ENCODE results near the gene CDH5.

CDH5 gene

DNA sequence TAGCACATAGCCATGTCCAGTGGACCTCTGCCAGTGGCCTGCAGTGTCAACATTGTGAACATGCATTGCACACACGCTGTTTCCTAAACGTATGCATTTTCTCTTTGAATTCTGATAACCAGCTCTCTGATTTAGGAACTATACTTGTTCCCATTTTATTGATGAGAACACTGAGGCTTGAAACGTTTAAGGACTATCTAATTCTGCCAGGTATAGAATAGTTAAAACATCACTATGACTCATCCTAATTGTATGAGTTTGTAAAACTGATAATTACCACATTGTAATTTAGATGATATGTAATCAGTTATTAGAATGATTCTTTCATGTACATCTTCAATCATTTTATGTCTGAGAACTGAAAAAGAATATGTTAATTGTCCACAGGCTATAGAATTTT lies 63.7 kb downstream of the CDH5 start:
- TF ChIP-seq, protein P1, sequence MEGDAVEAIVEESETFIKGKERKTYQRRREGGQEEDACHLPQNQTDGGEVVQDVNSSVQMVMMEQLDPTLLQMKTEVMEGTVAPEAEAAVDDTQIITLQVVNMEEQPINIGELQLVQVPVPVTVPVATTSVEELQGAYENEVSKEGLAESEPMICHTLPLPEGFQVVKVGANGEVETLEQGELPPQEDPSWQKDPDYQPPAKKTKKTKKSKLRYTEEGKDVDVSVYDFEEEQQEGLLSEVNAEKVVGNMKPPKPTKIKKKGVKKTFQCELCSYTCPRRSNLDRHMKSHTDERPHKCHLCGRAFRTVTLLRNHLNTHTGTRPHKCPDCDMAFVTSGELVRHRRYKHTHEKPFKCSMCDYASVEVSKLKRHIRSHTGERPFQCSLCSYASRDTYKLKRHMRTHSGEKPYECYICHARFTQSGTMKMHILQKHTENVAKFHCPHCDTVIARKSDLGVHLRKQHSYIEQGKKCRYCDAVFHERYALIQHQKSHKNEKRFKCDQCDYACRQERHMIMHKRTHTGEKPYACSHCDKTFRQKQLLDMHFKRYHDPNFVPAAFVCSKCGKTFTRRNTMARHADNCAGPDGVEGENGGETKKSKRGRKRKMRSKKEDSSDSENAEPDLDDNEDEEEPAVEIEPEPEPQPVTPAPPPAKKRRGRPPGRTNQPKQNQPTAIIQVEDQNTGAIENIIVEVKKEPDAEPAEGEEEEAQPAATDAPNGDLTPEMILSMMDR (IDR thresholded peaks at IDR 0.05; ENCODE audit: low read depth, low read length), result no peak
- DNase-seq (ENCODE audit: extremely low read depth, low read depth), result no peak

DNA sequence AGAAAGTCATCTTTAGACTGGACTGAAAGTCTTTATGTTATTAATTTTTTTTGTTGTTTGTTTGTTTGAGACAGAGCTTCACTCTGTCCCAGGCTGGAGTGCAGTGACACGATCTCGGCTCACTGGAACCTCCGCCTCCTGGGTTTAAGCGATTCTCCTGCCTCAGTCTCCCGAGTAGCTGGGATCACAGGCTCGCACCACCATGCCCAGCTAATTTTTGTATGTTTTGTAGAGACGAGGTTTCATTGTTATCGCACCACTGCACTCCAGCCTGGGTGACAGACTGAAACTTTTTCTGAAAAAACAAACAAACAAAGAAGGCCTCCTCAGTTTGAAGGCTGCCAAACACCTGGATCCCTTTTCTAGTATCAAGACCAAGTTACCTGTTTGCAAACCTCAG lies 65.3 kb downstream of the CDH5 start:
- DNase-seq (ENCODE audit: extremely low read depth, low read depth), result no peak

GRCh38 chr16:66432429-66432828 lies 65.9 kb downstream of the CDH5 start:
- TF ChIP-seq, protein P1 (IDR thresholded peaks at IDR 0.05; ENCODE audit: low read depth, low read length), result no peak
- DNase-seq (ENCODE audit: extremely low read depth, low read depth), result no peak

More for the DNA sequence above, 65.3 kb downstream of the CDH5 start:
- TF ChIP-seq, protein P1 (IDR thresholded peaks at IDR 0.05; ENCODE audit: low read depth, low read length), result no peak

DNA sequence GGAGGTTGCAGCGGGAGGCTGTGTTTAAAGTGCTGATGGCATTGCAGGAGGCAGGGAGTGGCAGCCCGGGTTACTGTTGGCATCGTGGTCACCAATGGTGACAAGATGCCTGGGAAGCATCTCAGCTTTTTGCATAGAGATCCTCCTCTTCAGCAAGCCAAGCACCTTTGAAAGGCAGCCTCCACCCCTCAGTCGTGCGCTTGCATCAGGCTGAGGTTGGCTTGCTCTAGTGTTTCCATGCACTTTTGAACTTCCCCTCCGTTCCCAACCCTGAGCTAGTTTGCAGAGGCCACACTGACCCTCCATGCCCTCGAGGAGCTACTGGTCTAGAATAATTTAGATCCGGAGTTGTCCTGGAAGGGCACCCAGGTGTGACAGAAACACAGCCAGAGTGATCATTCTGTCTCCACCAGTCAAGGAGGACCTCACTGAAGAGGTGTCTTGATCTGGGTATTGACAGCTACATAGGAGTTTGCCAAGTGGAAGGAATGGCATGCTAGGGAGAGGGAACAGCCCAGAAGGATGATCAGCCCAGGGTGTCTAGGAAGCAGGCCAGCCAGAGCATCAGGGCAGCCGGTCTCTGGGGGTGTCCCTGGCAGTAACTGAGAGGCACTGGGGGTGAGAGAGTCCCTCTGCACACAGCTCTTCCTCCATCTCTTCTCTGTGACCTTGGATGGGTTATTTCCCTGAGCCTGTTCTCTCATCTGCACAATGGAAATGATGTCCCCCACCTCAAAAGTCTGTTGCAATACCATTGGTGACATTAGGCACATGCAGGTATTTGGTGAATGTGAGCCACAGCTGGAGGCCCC lies 68.3 kb downstream of the CDH5 start:
- DNase-seq (ENCODE audit: extremely low read depth, low read depth), result no peak
- TF ChIP-seq, protein P1 (IDR thresholded peaks at IDR 0.05; ENCODE audit: low read depth, low read length), result no peak

DNA sequence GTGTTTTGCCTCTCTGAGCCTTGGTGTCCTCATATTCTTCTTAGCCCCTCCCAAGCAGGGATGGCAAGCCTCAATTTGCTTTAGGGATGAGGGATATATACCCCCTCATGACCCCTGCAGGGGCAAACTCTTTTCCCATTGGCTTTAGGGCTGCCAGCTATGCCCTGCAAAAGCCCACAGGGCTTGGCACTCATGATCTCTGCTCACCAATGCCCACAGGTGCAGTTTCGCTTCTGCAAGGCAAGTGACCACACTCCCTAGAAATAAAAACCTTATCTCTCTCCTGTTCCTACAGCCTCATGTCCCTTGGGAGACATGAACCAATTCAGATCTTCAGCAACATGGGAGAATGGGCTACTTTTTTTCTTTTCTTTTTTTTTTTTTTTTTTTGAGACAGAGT lies 69.4 kb downstream of the CDH5 start:
- no peak for DNase-seq (ENCODE audit: extremely low read depth, low read depth)
- TF ChIP-seq, protein P1 (IDR thresholded peaks at IDR 0.05; ENCODE audit: low read depth, low read length), result no peak

GRCh38 chr16:66437391-66437945 lies 71.0 kb downstream of the CDH5 start:
- no peak for DNase-seq (ENCODE audit: extremely low read depth, low read depth)

DNA sequence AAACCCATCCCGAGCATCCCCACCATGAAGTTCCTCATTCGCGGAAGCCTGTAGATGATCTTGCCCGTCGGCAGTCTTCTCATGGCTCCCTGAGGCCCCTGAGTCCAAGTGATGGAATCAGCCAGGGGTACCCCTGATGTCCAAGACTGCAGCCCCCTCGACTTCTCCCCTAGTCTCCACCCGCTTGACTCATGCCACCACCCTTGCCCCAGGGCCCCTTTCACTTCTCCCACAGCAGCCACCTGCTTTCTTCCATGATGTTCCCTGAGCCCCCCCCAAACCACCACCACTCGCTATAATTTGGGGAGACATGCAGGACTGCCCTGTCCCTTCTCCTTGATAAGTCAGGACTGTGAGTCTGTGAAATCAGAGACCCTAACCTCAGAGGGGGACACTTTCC lies 72.0 kb downstream of the CDH5 start:
- TF ChIP-seq, protein P1 (IDR thresholded peaks at IDR 0.05; ENCODE audit: low read depth, low read length), result no peak
- DNase-seq (ENCODE audit: extremely low read depth, low read depth), result no peak

More at GRCh38 chr16:66437391-66437945, 71.0 kb downstream of the CDH5 start:
- TF ChIP-seq, protein P1 (IDR thresholded peaks at IDR 0.05; ENCODE audit: low read depth, low read length), result no peak

Measured in AG09319 (cell line).